HG03025 (cell line): Measurements from ENCODE around the gene KCNQ1.

Experiments
- ATAC-seq: cut with Tn5 transposase; IDR thresholded peaks from one replicate; pipeline ENCODE4 v1.9.1; 2021; ENCODE audit warnings: mild to moderate bottlenecking, moderate library complexity; ENCODE audit not compliant: unreplicated experiment, low FRiP score

Gene KCNQ1

DNA sequence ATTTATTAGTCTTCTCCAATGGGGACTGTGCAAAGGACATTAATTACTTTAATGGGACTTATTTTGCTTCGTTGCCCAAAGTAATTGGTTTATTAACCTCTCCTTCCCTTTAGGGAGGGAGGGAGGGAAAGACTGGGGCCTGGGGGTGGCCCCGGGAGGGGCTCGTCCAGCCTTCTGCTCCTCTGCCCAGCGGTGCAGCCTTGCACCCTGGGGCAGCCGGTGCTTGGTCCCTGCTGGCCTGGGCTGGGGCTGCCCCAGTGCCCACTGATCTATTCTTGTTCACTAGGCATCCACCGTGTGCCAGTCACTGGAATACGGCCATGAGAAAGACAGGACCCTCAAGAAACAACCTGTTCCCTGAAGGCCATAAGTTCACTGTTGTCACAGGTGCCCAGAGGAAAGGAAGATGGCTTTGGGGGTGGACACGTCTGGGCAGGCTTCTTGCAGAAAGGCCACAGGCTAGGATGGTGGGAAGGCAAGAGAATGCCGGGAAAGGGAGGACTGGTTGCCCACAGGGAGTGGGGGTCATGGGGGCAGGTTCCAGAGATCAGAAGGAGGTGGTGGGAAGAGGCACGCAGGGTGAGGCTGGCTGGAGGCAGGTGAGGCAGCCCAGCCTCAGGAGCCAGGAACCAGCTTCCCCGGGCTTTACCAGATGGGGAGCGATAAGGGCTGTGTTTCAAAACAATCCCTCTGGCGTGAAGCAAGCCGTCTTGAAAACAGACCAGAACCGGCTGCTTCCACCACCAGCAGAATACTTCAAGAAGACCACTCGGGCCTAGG is 302.6 kb downstream of the KCNQ1 start:
- ATAC-seq: no peak

DNA sequence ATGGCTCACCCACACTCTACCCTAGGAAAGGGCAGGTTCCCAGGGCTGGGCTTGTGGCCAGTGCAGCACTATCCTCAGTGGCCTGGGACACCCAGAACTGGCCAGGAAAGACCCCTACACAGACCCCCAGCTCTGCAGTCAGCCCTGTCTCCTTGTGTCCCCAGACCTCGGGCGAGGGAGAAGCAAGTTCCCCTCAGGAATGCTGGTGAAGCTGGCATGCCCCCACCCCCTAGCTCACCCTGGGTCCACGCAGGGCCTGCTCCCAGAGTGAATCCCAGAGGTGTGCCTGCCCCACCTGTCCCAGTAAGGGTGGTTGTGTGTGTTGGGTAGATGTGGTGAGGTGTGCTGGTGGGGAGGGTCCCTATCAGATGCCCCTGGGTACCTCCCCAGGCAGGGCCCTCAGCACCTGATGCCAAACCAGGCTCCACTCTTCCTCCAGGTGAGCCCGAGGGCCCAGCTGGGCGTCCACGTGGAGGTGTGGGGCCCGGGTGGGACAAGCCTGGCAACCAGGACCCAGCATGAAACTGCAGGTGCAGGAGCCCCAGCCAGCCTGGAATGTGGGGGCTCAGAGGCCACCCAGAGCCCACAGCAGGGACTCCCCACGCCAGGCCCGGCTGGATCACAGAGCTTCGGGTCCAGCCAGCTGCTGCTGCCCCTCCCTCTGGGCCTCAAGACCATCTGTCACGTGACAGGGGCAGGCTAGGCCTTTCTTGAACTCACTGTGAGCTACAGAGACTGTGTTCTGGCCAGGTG is 303.4 kb downstream of the KCNQ1 start:
- no peak for ATAC-seq

DNA sequence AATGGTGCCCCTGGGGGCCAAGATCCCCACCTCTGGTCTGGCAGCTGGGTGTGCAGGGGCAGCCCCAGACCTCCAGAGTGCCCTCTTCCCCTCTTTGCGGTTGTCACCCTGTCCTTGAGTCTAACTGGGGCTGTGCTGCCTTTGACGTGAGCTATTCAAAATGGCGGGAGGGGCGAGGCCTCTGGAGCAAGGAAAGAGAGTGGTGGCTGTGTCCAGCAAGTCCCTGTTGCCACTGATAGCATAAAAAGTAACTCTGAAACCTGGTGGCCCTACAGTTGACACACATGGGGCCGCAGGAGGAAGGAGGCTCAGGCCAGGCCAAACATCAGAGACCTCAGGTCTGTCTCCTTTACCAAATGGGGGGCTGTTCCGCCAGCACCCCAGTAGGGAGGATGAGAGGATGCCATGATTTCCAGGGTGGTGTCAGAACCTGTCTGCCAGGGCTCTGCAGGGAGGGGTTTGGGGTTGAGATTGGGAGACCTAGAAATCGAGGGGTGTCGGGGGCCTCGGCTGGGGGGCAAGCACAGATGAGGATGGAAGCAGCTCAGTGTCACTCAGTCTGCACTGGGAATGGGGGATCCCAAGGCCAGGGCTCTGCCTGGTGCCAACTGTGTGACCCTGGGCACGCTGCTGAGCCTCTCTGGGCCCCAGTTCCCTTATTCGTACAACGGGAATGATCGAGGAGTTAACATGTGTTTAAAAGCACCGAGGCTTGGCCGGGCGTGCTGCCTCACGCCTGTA is 304.2 kb downstream of the KCNQ1 start:
- no peak for ATAC-seq

DNA sequence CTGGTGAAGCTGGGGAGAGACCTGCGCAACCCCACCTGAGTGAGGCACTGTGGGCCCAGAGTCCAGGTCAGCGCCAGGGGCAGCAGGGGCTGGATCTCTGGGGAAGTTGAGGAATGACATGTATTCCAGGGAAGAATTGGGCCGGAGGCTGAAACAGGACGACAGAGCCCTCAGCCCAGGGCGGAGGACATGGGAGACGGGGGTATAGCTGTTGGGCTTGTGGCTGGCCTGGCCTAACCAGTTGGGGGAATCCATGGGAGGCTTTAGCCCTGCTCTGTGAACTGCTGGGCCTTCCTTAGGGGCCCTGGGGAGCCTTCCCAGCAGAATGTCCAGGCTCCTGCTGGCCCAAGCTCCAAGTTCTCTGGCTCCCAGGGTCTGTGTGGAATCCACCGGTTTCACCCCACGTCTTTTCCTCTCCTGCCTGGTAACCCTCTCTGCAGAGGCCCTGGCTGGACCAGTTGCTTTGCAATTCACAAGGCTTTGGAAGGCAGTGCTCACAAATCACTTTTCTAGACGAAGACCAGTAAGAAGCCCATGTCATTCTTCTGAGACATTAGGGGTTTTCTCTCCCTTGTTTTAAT is 305.4 kb downstream of the KCNQ1 start:
- no peak for ATAC-seq

DNA sequence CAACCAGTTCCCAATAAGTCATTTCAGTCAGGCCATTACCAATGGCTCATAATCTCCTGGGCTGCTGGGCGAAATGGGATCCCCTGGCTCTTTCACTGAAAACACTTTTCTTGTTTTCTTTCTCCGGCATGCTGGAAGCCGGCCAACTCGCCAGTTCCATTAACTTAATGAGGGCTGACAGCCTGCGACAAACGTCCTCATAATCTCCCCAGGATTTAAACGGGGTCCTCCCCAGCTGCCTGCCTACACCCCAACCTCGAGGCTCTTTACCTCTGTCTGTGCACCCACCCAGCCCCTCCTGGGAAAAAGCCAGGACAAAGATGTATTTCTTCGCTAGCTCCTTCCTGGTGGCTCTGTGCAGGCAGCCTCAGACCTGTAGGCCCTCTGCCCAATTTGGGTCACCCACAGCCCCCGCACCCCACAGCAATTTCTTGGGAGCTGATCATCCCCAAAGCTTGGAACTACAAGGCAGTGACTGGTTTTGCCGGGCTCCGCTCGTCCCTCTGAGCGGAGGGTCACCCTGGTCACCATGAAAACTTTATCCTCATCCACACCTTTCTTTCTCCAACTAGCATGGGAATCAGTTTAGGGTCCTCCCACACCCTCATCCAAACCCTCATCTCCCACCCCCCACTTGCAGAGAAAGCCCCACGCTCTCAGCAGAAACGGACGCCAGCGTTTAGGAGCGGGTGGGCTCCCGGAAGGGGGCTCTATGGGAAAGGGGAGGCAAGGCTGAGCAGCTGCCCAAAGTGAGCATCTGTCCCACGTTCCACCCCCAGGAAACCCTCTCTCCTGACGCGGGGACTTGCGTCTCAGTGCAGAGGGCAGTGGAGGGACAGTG is 306.1 kb downstream of the KCNQ1 start:
- ATAC-seq: no peak

DNA sequence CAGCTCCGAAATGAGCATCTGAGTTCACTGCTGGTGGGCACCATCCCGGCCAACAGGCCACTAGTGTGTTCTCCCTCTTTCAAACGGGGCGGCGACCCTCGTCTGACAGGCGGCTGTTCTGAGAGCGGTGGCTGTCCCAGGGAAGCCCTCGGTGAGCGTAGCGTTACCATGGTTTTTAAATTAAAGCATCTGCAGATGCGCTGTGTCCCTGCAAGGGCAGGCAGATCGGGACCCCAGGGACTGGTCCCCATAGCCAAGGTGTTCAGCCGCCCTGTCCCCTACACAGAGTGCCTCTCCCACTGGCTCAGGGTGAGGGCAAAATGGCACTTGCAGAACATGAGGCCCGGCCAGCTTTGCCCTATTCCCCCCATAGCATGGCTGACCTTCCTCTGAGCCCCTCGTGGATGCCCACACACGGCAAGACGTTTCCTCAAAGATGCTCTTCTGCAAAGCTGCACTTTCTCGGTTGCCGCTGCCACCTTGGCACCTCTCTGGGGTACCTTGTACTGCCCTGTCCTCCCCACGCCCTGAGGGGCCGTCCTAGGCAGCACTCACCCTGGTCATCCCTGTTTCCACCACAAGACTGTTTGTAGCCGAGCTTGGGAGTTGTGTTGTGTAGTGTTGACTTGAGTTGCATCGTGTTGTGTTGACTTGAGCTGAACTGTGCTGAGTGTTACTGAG is 306.9 kb downstream of the KCNQ1 start:
- ATAC-seq: no peak

DNA sequence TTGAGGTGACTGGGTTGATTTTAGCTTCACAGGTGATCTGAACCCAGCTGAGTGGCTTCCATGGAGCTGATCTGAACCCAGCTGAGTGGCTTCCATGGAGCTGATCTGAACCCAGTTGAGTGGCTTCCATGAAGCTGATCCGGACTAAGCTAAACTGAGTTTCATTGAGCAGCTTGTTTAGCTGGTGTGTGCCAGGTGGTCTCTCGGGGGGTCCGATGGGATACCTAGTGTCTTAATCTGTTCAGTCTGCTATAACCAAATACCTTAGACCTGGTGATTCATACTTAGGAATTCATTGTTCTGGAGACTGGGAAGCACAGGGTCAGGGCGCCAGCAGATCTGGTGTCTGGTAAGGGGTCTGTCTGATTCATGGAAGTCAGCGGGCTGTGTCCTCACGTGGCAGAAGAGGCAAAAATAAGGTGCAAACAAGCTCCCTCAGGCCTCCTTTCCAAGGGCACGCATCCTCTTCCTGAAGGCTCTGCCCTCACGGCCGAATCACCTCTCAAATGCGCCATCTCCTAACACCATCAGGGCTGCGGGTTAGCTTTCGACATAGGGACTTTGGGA is 307.5 kb downstream of the KCNQ1 start:
- ATAC-seq: no peak

DNA sequence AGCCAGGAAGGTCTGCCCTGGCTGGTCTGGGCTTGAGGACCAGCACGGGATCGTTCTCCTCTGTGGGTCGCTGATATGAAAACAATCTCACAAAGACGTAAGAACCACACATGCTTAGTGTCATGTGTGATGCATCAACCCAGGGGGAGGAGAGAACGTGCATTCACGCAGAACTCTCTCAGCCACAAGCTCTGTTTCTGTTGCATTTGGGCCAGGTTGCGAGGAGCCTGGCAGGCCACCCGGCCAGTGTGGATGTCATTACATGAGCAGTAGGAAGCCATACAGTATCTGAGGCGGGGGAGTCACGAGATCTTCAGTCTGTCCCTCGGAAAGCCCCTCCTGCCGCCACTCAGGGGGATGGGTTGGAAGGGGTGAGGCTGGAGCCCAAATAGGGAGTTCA is 308.1 kb downstream of the KCNQ1 start:
- ATAC-seq: no peak

DNA sequence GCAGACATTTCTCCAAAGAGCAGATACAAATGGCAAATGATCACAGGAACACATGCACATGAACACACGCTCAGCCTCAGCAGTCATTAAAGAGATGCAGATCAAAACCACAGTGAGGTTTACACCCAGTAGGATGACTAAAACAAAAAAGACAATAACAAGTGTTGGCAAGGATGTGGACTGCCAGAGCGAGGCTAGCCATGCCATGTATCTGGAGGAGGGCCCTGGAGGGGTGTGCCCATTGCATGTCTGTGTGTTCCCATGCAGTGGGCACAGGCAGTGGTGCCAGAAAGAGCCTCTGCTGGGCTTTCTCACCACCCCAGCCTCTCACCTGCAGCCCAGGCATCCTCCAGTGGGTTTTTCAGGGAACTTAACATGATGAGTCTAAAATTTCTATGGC is 309.2 kb downstream of the KCNQ1 start:
- no peak for ATAC-seq

DNA sequence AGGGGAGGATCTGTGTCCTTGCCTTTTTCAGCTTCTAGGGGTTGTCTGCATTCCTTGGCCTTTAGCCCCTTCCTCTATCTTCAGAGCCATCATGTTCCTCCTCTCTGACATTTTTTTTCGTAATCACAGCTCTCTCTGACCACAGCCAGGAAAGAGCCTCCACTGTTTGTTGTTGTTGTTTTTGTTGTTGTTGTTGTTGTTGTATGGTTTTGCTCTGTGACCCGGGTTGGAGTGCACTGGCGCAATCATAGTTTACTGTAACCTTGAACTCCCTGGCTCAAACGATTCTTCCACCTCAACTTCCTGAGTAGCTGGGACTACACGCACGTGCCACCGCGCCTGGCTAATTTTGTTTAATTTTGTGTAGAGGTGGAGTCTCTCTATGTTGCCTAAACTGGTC is 310.3 kb downstream of the KCNQ1 start:
- no peak for ATAC-seq

DNA sequence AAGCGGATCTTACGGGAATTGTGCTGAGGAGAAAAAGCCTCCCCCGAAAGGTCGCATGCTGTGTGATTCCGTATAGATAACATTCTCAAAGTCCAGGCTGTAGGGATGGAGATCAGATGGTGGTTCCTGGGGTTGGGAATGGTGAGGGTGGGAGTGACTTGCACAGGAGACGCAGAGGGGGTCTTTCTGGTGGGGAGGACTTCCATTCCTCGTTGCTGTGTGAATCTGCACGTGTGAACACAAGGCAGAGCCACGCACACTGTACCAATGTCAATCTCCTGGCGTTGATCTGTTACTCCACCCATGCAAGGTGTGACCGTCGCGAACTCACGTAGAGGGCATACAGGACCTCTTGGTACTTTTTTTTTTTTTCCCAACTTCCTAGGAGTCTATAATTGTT is 313.9 kb downstream of the KCNQ1 start:
- ATAC-seq: no peak

DNA sequence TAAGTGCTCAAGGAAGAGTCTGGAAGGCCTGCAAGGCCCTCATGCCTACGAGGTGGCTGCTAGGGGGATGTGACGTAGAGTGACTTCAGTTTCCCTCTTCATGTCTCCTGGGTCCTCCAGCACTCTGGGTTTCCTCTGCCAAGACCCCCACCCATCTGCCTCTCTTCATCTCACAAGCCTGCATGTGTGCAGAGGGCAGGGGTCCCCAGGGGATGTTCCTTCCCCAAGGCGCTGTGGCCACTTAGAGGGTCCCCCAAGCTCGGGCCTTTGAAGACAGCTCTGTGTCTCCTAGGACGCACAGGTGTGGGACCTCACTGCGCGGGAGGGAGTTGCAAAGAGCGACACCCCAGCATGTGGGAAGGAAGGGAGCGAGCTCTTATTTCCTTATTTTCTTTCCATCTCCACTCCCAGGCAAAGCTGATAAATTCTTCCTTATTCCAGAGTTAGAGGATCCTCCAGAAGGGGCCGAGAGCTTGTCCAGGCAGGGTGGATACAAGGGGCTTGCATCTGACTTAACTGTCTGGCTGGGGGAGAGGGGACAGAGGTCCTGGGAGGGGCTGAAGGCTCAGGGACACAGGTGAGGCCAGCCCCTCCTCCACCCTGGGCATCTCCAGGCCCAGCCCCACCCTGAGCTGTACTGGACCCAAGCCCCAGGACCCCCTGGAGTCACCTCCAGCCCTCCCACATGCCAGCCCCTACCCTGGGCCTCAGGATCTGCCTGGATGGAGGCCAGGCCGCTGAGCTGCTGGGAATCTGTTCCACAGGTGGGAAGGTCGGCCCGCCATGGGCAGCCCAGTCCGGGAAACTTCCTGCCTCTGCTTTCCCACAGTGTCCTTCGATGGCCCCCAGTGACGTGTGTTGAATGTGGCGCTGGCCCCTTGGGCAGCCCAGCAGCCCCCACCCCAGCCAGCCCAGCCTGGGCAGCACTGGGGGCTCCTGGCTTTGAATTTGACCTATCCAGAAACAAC is 314.7 kb downstream of the KCNQ1 start:
- no peak for ATAC-seq

DNA sequence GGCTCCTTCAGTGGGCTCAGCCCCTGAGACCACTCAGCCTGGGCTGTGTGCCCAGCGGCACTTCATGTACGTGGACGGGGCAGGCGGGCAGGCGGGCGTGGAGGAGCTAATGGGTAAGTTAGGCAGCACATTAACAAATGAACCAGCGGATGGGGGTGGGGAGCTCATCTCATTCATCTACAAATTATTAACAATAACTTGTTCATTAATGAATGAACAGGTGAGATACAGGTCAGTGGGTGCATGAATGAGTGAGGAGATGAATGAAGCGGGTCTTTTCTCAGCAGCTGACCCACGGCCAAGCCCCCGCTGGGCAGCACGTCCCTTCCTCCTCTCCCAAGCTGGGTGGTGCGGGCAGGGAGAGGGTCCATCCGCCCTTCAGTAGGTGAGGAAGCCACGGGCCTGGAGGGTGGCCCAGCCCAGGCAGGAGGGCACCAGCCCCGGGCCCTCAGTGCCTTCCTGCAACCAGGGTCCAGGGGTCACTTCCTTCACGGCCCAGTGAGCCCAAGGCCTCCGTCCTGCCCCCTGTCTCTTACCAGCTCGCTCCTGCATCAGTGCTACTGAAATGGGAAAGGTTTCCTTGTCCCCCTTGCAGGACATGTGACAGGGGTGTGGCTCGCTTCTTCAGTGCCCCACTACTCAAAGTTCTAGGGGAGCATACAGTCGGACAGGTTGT is 315.5 kb downstream of the KCNQ1 start:
- no peak for ATAC-seq

DNA sequence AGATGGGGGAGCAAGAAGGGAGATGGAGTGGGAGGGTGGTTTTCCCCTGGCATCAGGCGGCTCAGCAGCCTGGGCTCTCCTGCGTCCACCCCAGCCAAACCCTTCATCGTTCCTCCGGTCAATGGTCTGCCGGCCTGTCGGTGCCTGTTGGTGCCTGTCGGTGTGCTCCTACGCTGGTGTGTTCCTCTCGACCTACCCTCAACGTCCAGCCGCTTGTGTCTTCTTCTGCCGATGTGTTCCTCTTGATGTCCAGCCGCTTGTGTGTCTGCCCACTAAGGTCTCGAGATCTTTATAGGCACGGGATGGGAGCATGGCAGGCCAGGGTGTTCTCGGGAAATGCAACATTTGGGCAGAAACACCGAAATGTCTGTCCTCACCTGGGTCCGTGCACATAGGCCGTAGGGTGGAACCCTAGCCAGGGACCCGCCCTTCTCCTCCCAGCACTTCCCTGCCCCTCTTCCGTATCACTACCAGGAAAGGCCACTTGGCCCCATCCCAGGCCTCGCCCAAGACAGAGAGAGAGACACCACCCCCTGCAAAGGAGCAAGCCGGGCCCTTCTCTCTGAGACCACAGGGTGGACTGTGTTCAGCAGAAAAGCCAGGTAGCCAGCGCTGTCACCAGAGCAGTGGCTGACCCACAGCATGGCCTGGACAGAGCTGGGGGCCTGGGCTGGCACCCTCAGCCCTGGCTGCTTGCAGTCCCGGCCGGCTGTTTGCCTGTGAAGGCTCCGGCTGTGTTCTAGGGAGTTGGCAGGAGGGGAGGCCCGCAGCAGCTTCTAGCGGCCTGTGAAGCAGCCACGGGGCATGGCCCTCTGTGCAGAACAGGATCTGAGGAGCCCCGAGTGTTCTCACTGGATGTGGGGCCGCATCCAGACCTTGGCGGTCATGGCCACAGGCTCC is 316.6 kb downstream of the KCNQ1 start:
- ATAC-seq: no peak

DNA sequence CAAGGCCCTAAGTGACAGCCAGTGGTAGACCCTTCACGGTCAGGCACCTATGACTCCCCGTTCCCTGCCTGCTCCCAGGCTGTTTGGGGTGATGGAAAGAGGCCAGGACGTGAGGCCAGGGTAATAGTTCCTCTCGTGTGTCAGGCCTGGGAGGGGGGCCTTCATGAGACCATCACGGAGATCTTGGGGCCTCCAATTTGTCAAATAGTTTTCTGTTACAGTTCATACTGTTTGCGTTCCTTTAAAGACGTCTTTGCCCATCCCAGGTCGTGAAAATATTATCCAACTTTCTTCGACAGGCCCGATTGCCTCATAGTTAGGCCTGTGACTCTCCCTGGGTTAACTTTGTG is 317.2 kb downstream of the KCNQ1 start:
- no peak for ATAC-seq

DNA sequence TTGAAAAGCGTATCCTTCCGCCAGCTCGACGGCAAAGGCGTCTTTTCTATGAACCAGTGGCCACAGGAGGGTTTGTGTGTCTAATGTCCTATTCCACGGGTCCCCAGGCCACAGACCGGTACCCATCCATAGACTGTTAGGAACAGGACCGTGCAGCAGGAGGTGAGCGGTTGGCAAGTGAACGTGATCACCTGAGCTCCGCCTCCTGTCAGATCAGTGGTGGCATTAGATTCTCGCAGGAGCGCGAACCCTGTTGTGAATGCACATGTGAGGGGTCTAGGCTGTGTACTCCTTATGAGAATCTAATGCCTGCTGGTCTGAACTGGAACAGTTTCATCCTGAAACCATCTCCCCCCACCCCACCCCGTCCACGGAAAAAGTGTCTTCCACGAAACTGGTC is 317.6 kb downstream of the KCNQ1 start:
- ATAC-seq: no peak

DNA sequence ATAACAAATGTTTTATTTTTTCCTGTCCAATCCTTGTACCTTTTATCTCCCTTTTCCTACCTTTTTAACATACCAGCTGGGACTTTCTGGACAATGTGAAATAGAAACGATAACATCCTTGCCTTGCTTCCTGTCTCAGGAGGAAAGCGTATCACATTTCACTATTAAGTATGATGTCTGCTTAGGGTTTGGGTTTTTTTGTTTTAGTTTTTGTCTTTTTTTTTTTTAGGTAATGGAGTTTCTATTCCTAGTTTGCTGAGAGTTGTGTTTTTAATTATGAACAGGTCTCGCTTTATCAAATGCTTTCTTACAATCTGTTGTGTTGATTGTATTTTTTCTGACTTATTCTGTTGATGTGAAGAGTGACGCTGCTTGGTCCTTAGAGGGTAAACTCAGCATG is 319.2 kb downstream of the KCNQ1 start:
- no peak for ATAC-seq
